HG03460 (cell line): ENCODE results near the gene ATG2A.
A peak's percentile ranks its signal among the peaks of the same experiment; 100 is the strongest.

Experiments
- ATAC-seq: cut with Tn5 transposase; IDR thresholded peaks from one replicate; pipeline ENCODE4 v1.9.1; 2021; ENCODE audit not compliant: unreplicated experiment

ATG2A gene

DNA sequence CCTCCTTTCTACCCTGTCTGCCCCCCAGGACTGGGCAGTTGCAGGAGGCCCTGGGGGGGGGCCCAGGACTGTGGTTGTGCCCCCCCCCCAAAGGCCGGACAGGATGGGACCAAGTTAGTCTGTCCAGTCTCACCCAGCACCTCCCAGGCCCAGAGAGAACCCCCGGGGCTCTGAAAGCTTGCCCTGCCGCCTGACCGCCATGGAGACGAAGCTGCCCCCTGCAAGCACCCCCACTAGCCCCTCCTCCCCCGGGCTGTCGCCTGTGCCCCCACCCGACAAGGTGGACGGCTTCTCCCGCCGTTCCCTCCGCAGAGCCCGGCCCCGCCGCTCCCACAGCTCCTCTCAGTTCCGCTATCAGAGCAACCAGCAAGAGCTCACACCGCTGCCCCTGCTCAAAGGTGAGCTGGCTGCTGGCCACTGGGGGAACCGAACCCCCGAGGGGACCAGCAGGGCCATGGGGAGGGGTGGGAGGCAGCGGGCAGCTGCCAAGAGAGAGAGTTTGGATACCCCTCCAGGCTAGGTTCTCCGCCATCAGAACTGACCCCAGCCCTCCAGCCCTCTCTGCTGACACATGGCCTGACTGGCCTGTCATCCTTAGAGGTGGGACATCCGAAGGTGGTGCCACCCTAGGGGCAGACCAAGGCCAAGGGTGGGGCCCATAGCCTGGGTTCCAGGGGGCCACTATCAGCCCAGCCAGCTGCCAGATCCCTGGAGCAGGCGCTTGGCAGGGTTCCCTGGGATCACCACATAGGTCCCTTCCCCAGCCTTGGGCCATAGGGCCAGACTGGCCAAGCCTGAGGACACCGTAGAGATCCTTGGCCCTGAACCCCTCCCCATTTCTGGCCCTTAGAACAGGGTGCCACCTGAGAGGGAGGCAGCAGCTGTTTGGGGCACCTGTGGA lies 8.8 kb upstream of the ATG2A start:
- no peak for ATAC-seq

DNA sequence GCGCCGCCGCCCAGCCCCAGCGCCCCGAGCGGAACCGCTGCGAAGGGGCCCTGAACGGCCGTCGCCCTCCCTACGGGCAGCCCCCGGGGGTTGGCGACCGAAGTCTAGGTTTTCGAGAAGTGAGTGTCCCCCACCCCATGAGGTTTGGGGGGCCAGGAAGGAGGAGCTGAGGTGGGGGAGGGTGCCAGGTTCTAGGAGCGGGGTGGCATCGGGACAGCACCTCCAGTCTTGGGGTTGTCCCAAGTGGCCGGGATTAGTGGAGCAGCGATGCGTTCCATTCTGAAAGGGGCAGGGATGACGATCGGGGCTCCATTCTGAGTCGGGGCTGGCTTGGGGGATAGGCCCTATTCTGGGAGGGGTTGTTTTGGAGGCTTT lies 7.9 kb upstream of the ATG2A start:
- ATAC-seq: no peak

DNA sequence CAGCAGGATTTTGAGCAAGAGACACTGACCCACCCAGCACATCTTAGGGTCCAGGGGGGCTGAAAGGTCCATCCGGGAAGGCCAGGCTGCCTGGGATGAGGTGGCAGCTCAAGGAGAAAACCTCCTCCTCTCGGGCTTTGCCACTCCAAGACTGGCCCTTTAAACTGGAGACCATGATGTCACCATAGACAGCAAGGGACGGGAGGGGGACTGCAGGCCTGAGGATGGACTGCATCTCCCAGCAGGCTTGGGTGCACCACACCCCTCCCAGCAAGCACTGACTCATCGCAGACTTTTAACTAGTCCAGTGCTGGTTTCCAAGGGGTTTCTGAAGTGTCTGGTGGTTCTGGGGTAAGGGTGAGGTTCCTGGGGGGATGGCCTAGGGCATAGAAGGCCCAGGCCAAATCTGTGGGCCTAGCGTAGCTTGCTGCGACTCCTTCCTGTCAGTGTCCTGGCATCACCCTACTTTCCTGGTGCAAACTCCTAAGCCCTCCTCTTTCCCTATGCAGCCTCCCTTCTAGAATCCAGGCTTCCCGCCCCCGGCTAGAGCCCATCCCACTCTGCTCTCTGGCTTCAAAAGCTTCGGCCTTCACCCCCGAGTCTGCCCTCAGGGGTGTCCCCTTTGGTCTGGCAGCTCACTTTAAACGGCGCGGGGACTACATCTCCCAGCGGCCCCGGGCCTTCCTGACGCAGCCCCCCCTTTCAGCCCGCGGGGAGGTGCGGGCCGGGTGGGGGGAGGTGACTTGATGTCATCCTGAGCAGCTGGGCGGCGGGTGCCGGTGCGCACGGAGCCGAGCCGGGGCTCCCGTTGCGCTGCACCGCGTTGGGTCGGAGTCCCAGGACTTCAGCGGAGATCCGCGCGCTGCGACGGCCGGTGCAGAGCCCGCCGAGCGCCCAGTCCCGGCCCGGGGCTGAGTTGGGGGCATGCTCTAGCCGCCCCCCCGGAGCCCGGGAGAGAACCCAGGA lies 7.2 kb upstream of the ATG2A start, which contains the start of gene PPP2R5B:
PPP2R5B (plus strand) TSS at position 746 of the 966 bp plus-strand sequence. CDS start 1,046 bp downstream, outside the sequence.
- peak; percentile 82 for ATAC-seq

DNA sequence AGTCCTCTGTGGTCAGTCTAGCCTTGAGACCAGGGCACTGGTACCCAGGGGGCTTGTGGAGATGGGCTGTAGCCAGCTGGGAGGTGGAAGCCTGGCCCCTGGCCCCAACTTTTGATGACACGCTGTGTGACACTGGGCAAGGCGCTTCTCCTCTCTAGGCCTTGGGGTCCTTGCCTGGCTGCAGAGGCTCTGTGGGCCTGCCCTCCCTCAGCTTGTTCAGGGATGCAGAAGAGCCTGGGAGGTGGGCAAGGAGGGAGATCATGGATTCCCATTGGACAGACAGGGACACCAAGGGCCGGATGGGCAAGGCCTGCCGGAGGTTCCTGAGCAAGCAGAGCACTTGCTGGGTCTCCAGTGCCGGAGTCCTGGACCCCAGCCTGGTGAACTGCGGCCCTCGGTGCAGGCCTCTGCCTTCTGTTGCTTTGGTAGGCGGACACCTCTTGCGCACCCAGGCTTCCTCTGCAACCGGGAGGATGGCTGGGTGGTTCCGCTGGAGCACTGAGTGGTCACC lies 6.2 kb upstream of the ATG2A start:
- no peak for ATAC-seq

DNA sequence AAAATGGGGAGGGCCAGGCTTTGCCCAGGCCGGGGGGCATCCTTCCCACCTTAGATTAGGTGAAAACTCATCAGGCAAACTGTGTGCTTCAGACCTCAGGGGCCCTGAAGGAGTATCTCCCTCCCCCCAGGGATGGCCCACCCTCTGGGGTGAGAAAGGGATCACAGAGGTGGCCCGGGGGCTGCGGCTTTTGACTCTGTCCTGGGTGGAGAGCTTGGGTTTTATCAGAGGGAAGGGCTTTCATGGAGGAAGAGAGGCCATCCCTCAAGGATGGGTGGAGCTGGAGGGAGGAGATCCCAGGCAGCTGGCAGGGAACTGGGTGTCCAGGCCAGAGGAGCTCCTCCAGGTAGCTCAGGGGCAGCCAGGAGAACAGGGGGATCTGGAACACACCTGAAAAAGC lies 4.4 kb upstream of the ATG2A start:
- no peak for ATAC-seq

DNA sequence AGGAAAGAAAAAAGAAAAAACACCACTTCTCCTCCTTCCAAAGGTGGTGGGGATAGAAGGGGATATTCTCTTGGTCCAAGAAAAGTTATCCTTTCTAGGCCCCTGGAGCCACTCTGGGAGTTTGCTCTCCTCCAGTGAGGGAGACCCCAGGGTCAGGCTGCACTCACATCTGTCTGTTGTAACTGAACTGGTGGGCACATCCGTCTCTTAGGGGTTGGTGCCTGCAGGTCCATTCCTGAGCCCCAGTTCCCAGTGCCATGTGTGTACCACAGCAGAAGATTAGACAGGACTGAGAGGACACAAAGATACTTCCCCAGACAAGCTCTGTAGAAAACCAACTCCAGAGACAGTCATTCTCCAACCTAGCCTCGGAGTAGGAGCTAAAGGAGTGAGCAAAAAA lies 3.1 kb upstream of the ATG2A start:
- no peak for ATAC-seq

DNA sequence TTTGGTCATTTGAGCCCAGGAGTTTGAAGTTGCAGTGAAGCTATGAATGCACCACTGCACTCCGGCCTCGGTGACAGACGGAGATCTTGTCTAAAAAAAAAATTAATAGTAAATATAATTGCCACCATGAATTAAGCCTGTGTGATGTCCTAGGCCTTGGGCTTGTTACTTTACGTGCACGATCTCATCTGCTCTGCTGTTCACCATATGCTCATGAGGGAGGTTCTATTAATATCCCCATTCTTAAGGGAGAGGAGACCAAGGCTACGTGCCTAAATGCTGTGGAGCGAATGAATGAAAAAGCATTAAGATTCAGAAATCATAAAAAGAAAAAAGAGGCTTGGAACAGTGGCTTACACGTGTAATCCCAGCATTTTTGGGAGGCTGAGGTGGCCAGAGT lies 2.6 kb upstream of the ATG2A start:
- no peak for ATAC-seq

DNA sequence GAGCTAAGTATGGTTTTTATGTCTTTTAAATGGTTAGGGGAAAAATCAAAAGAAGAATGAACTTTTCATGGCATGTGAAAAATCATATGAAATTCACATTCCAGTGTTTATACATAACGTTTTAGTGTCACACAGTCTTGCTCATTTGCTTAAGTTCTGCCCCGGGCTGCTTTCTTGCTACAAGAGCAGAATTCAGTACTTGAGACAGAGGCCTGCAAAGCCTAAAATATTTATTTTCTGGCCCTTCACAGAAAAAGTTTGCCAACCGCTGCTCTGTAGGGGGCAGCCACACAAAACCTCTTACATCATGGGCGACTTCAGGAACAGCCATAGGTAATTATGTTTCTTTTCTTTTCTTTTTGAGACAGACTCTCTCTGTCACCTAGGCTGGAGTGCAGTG lies 1.0 kb upstream of the ATG2A start:
- ATAC-seq: no peak

DNA sequence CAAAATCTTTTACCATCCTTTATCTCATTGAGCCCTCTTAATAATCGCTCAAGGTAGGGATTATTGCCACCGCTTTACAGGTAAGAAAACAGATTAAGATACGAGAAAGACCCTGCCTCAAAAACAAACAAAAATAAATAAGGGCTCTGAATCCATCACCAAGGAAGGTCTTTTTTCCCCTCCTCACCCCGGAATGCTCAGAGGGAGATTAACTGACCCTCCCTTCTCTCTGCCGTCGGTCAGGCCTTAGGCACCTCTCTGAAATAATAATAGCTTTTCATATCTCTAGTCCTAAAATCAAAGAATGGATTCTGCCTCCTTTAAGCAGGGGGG lies 620 bp upstream of the ATG2A start:
- ATAC-seq: no peak

DNA sequence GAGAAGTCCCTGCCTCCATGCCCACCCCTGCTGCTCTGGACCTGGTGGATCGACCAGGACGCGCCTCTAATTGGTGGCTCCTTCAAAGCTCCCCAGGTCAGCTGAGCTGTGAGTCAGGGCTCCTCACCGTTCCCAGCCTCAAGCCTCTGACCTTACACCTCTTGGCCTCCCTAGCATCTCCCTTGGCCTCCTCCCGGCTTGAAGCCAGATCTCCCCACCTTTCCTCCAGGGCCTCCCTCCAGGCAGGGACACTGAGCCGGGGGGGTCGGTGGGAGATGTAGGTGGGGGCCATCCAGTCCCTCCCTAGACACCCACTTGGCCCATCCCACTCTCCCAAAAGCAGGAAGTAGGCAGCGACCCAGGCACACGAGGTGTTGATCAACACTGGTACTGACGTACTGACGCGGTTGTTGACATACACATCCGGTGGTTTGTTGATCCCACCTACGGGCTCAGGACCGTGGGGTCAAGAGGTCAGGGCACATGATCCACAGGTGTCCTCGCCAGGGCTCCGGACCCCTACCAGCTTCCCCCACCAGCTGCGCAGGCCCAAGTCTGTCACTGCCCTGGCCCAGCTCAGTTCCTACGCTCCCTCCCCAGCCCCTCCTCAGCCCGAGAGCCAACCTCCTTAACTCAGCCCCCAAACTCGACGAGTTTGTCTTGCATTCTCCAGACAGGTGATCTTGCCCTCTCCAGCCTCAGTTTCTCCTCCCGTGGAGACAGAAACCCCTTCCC lies 802 bp downstream of the ATG2A start:
- ATAC-seq: no peak

DNA sequence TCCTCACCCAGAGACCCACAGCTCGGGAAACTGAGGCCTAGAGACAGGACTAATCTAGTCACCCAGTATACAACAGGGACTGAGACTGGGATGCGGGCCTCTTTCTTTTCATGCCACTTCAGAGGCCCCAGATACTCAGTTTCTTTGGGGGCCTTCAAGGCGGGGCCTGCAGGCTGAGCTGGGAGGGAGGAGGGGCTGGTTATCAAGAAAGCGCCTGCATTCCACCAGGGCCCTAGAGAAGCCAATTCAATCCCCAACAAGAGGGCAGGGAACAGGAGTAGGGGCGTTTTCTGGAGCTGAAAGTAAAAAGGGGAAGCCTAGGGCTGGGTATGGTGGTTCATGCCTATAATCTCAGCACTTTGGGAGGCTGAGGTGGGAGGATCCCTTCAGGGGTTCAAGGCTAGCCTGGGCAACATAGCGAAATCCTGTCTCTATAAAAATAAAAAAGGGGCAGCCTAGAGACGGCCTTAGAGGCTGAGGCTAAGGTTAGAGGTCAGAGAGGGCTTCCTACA lies 1.6 kb downstream of the ATG2A start:
- ATAC-seq: no peak

DNA sequence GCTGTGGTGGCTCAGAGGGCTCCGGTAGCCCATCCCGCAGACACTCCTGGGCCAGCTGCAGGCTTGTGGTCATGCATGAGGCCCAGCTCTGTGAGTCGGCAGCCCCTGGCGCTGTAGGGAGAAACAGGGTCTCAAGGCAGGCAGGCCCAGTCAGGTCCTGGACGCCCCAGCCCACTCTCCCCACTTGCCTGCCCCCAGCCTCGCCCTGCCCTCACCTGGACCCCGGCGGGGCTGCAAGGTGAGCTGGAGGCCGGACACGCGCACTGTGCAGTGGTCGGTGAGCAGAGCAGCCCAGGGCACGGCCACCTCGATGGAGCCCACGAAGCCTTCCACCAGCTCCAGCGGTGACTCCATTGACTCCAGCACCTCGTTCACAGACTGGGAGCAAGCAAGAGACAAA lies 2.9 kb downstream of the ATG2A start:
- no peak for ATAC-seq

DNA sequence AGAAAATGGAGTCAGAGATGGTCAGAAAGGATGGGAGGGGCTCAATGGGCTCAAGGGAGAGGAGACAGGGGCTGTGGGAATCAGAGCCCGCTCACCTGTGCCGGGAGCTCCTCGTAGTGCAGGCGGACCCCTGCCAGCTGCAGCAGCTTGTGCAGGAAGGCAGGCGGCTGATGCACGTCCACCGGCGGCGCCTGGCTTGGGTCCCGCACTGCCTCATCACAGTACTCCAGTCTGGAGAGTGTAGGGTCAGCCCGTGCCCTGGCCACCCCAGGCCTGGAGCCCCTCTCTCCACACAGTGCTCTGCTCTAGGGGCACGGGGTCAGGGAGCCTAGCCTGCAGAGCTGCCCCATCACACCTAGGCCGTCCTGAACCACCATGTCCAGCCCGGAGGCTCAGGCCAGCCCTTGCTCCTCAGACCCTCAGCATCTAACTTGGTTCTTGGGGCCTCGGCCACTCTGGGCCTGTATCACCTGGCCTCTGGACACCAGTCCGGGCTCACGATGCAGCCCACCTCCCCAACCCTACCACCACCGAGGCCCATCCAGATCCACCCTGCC lies 3.8 kb downstream of the ATG2A start:
- no peak for ATAC-seq

DNA sequence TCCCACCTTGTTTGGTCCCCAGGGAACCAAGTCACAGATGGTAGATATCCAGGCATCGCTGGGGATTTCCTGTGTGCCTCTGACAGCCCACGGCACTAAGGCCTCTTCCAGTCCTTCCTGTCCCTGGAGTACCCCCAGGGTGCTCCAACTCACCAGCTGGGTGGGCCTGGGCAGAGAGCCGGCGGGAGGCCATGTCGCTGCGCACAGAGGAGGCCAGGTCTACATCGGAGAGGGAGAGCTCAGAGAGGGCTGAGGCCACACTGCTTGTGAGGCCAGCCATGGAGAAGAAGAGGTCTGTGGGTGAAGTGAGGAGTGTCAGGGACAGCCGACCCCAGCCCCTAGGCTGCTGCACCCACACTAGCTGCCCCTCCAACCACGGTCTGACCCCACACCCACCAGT lies 5.3 kb downstream of the ATG2A start:
- ATAC-seq: no peak

DNA sequence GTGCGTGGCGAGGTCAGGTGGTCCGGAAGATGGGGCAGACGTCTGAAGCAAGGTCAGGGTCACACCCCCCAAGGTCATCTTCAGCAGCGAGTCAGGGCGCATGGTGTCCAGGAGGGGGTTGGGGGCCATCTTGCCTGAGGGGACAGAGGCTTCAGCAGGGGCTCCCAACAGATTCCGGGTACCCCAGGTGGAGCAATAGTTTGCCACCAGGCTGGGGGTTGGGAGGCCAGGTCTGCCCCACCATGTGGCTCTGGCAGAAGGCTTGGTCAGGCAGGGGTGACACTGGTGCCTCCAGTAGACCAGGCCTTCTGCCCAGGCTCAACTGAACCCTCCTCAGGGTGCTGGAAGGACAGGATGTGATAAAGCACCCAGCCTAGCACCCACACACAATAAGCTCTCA lies 5.9 kb downstream of the ATG2A start:
- ATAC-seq: no peak

DNA sequence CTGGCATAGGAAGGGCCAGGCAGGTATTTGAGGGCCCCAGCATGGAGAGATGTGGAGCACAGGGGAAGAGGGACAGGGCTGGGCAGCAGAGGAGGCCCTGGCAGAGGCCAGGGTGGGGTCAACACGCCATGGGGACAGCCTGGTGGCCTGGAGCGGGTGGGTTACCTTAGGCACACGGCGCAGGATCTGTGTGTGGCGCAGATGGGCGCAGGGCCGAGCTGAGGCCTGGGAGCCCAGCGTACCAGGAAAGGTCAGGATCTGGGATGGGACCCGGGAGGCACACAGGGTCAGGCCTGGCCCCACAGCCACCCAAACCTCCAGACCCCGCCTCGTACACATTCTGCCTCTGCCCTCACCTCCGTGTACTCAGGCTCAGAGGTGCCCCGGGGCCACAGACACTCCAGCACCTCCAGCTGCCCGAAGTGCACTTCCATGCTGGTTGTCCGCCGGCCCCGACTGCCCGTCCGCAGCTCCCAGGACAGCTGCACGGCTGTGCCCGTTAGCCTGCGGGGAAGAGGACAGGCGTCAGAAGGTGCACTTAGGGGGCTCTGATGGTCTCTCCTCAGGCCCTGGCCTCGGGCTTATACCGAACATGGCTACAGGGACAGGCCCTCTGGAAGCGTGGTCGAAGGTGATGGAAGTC lies 6.4 kb downstream of the ATG2A start:
- ATAC-seq: no peak

DNA sequence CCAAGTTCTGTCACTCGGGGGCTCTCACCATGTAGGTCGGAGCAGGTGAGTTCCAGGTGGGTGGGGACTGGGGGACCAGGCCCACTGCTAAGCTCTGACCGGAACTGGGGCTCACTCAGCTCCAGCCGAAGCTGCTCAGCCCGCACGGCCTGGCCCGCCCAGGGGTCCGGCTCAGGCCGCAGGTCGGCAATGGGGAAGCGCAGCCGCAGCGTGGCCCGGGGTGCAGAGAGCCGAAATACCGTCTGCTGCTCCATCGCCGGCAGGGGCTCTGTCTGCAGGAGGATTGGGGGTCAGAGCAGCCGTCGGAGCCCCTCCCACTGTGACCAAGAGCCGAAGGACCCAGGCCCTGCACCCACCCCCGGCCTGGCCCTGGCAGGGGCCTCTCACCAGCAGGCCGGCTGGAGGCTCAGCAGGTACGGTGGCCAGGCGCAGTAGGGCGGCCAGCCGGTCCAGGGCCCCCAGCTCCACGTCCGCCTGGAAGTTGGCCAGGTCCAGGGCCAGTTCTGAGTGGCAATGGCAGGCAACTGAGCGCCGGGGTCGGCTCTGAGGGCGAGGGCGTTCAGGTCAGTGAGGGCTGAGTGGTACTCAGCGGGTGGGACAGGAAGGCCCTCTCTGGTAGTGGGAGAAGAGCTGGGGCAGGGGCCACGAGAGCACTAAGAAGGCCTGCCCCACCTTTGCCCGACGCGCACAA lies 7.2 kb downstream of the ATG2A start:
- no peak for ATAC-seq

DNA sequence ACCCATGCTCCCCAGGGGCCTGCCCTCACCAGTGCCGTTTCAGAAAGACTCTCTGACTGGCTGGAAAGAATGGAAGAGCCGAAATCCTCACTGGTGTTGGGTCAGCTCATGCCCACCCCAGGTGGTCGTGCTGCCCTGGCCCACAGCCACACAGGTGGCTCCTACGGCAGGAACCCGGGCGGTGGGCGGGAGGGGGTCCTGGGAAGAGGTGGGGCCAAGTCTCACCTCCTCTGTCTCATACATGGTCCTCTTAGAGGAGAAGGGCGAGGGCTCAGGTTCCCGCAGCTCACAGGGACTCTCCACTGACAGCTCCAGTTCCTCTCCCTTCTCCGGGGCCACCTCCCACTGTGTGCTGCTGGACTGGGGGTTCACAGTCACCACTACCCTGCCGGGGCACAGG lies 8.2 kb downstream of the ATG2A start:
- no peak for ATAC-seq

DNA sequence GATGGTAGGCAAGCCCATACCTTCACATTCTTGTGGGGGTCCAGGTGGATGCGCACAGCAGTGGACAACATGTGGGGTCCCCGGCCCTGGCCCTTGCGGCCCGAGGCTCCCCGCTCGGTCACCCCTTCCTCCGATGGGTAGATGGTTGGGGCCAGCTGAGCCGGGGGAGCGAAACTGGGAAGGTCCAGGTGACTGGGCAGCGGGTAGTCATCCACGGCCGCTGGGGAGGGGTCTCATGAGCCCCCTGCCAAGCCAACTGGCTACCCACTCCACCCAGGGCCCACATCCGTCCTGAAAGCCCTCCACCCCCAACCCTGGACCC lies 10.7 kb downstream of the ATG2A start:
- ATAC-seq: no peak
